ENCODE measurements around the gene THRAP3. TPM values are rescaled to one million over a fixed set of nuclear protein-coding genes. Genes with fewer than 3 reads are reported as not detected.
A peak's percentile ranks its signal among the peaks of the same experiment; 100 is the strongest.

THRAP3 gene
- total and polyA plus RNA-seq, 9 of the 15 experiments (the other 6 are each of a cell fraction or from before 2014, with no cell fraction given) = 66.2 to 135 (median 113) TPM

GRCh38 chr1:36223381-36223995 is 755 bp upstream of the THRAP3 start (continued):
- TF ChIP-seq MGA (IDR thresholded peaks at IDR 0.05) (peak; percentile 61; the same call in 1 of the 2 replicates), DDX20 (tag; IDR thresholded peaks at IDR 0.05; ENCODE audit: low read depth) (0 out of 2 replicates have a peak, but pooled peaks have one; percentile 12), IRF9 (tag; IDR thresholded peaks at IDR 0.05) (no peak), CCNT2 (IDR thresholded peaks at IDR 0.05; ENCODE audit: borderline replicate concordance, extremely low read depth, insufficient read length, low read depth, low read length) (no peak), FOSL1 (tag; conservative IDR thresholded peaks at IDR 0.05) (peak; percentile 37; the same call in 1 of the 2 replicates), ZNF23 (CRISPR knock-in tag; IDR thresholded peaks at IDR 0.05) (no peak), TEAD1 (CRISPR knock-in tag; IDR thresholded peaks at IDR 0.05) (0 out of 4 replicates have a peak, but pooled peaks of 1 of the 2 experiments have one; percentile 11), ETV1 (tag; conservative IDR thresholded peaks at IDR 0.05; ENCODE audit: low read depth) (0 out of 2 replicates have a peak, but pooled peaks have one; percentile 9), ZNF584 (CRISPR knock-in tag; IDR thresholded peaks at IDR 0.05; ENCODE audit: low read depth) (no peak), ZSCAN32 (CRISPR knock-in tag; IDR thresholded peaks at IDR 0.05) (peak; percentile 23; the same call in 1 of the 2 replicates), ZBTB17 (CRISPR knock-in tag; IDR thresholded peaks at IDR 0.05) (no peak), MAFF (IDR thresholded peaks at IDR 0.05; ENCODE audit: low read length) (0 out of 2 replicates have a peak, but pooled peaks have one; percentile 17), EZH2 (IDR thresholded peaks at IDR 0.05; ENCODE audit: borderline replicate concordance, low read depth, low read length) (no peak)

All from K562 (cell line).